ENCODE results near the gene CCZ1. TPM values are rescaled to one million over a fixed set of nuclear protein-coding genes. Genes with fewer than 3 reads are reported as not detected.
"Not testable (repeated sequence)": the region's sequence is repeated elsewhere in the genome, so short reads cannot be mapped to it uniquely, and the experiment has no call there.

The CCZ1 gene
- polyA plus RNA-seq, 3 donors: 43.8 to 74.6 (median 72.8) TPM

- H3K9me3 Mint-ChIP-seq: peaks cover 0 to 3% (median under 1%) of the 10 kb centered on the region in 7 donors
- TF ChIP-seq CTCF (IDR thresholded peaks at IDR 0.05): no peak
- no CpG with 5 or more reads among the region's 7 CpGs for WGBS (ENCODE audit: insufficient coverage)
- Histone ChIP-seq H3K79me2 (ENCODE audit: insufficient read depth, low read length) (no peaks in the 10 kb centered on the region), H3K4me3 (replicated peaks in 1 of 3; ENCODE audit: low read depth in 2 of 3, low read length in 3 of 3) (no peak overlapping the region), H3K27me3 (ENCODE audit: control insufficient read depth in 2 of 2, insufficient read depth in 2 of 2, low read length in 2 of 2) (no peaks in the 10 kb centered on the region), H3K9ac (ENCODE audit: insufficient read depth, low read length, poor library complexity, severe bottlenecking) (no peak overlapping the region), H3K4me1 (ENCODE audit: control insufficient read depth in 1 of 2, insufficient read depth in 2 of 2, low read length in 2 of 2) (no peaks in the 10 kb centered on the region), H3K36me3 (replicated peaks in 1 of 2; ENCODE audit: control insufficient read depth in 1 of 2, insufficient read depth in 2 of 2, low read length in 2 of 2) (no peaks in the 10 kb centered on the region), H4K20me1 (ENCODE audit: insufficient read depth, low read length) (no peaks in the 10 kb centered on the region), H3K9me3 (replicated peaks in 1 of 2; ENCODE audit: control insufficient read depth in 1 of 2, insufficient read depth in 1 of 2, low read length in 2 of 2) (no peaks in the 10 kb centered on the region), H2AFZ (ENCODE audit: insufficient read depth, low read depth, low read length, poor library complexity, severe bottlenecking) (no peak overlapping the region), H3K4me2 (replicated peaks; ENCODE audit: extremely low read depth, low read length, poor library complexity, severe bottlenecking) (no peak overlapping the region), H3K27ac (ENCODE audit: low read depth in 1 of 2, low read length in 2 of 2) (no peak overlapping the region)
- no peak overlapping the region for H3K4me3 Mint-ChIP-seq
- H3K27me3 Mint-ChIP-seq (ENCODE audit: low read depth in 3 of 3): peaks cover 0 to 3% (median 0%) of the 10 kb centered on the region in 3 donors
- no peak overlapping the region for H3K27ac Mint-ChIP-seq
- H3K36me3 Mint-ChIP-seq: no peaks in the 10 kb centered on the region
- DNase-seq: no peak
- no peaks in the 10 kb centered on the region for H3K4me1 Mint-ChIP-seq
- intact Hi-C loops (cut with micrococcal nuclease): no loop called here
These were observed 26.2 kb upstream of the CCZ1 start for GRCh38 chr7:5872326-5872725.

GRCh38 chr7:5879591-5879990 lies 18.9 kb upstream of the CCZ1 start:
- H3K27ac ChIP-seq (ENCODE audit: low read depth in 1 of 2, low read length in 2 of 2); H4K20me1 ChIP-seq (ENCODE audit: insufficient read depth, low read length); H3K4me1 Mint-ChIP-seq; H3K4me1 ChIP-seq (ENCODE audit: control insufficient read depth in 1 of 2, insufficient read depth in 2 of 2, low read length in 2 of 2); H3K9me3 ChIP-seq (replicated peaks in 1 of 2; ENCODE audit: control insufficient read depth in 1 of 2, insufficient read depth in 1 of 2, low read length in 2 of 2); H3K79me2 ChIP-seq (ENCODE audit: insufficient read depth, low read length); H3K27me3 Mint-ChIP-seq (ENCODE audit: low read depth in 3 of 3); H3K9ac ChIP-seq (ENCODE audit: insufficient read depth, low read length, poor library complexity, severe bottlenecking); H3K27me3 ChIP-seq (ENCODE audit: control insufficient read depth in 2 of 2, insufficient read depth in 2 of 2, low read length in 2 of 2); intact Hi-C loops (cut with micrococcal nuclease); DNase-seq; H3K36me3 Mint-ChIP-seq; H3K27ac Mint-ChIP-seq; H3K36me3 ChIP-seq (replicated peaks in 1 of 2; ENCODE audit: control insufficient read depth in 1 of 2, insufficient read depth in 2 of 2, low read length in 2 of 2); H3K4me3 ChIP-seq (replicated peaks in 1 of 3; ENCODE audit: low read depth in 2 of 3, low read length in 3 of 3); H2AFZ ChIP-seq (ENCODE audit: insufficient read depth, low read depth, low read length, poor library complexity, severe bottlenecking); H3K4me3 Mint-ChIP-seq; H3K9me3 Mint-ChIP-seq; H3K4me2 ChIP-seq (replicated peaks; ENCODE audit: extremely low read depth, low read length, poor library complexity, severe bottlenecking): not testable (repeated sequence)
- WGBS (ENCODE audit: insufficient coverage): no CpG with 5 or more reads among the region's 3 CpGs

GRCh38 chr7:5880106-5880505 lies 18.4 kb upstream of the CCZ1 start:
- H3K36me3 ChIP-seq (replicated peaks in 1 of 2; ENCODE audit: control insufficient read depth in 1 of 2, insufficient read depth in 2 of 2, low read length in 2 of 2); H3K79me2 ChIP-seq (ENCODE audit: insufficient read depth, low read length); H4K20me1 ChIP-seq (ENCODE audit: insufficient read depth, low read length); H3K4me3 Mint-ChIP-seq; H3K27me3 ChIP-seq (ENCODE audit: control insufficient read depth in 2 of 2, insufficient read depth in 2 of 2, low read length in 2 of 2); H3K4me1 ChIP-seq (ENCODE audit: control insufficient read depth in 1 of 2, insufficient read depth in 2 of 2, low read length in 2 of 2); H3K4me1 Mint-ChIP-seq; H3K9ac ChIP-seq (ENCODE audit: insufficient read depth, low read length, poor library complexity, severe bottlenecking); H3K9me3 ChIP-seq (replicated peaks in 1 of 2; ENCODE audit: control insufficient read depth in 1 of 2, insufficient read depth in 1 of 2, low read length in 2 of 2); H3K4me3 ChIP-seq (replicated peaks in 1 of 3; ENCODE audit: low read depth in 2 of 3, low read length in 3 of 3); H3K9me3 Mint-ChIP-seq; H3K27ac Mint-ChIP-seq; H3K36me3 Mint-ChIP-seq; intact Hi-C loops (cut with micrococcal nuclease); H3K27ac ChIP-seq (ENCODE audit: low read depth in 1 of 2, low read length in 2 of 2); H2AFZ ChIP-seq (ENCODE audit: insufficient read depth, low read depth, low read length, poor library complexity, severe bottlenecking); DNase-seq; H3K4me2 ChIP-seq (replicated peaks; ENCODE audit: extremely low read depth, low read length, poor library complexity, severe bottlenecking); H3K27me3 Mint-ChIP-seq (ENCODE audit: low read depth in 3 of 3): not testable (repeated sequence)
- 90% methylated on average over 2 of the region's 6 CpGs for WGBS (ENCODE audit: insufficient coverage)

- DNase-seq; H3K4me1 Mint-ChIP-seq; H3K27ac ChIP-seq (ENCODE audit: low read depth in 1 of 2, low read length in 2 of 2); H3K27me3 ChIP-seq (ENCODE audit: control insufficient read depth in 2 of 2, insufficient read depth in 2 of 2, low read length in 2 of 2); H4K20me1 ChIP-seq (ENCODE audit: insufficient read depth, low read length); H3K9me3 Mint-ChIP-seq; H3K27ac Mint-ChIP-seq; H3K4me1 ChIP-seq (ENCODE audit: control insufficient read depth in 1 of 2, insufficient read depth in 2 of 2, low read length in 2 of 2); H3K36me3 ChIP-seq (replicated peaks in 1 of 2; ENCODE audit: control insufficient read depth in 1 of 2, insufficient read depth in 2 of 2, low read length in 2 of 2); H3K4me2 ChIP-seq (replicated peaks; ENCODE audit: extremely low read depth, low read length, poor library complexity, severe bottlenecking); intact Hi-C loops (cut with micrococcal nuclease); H3K4me3 ChIP-seq (replicated peaks in 1 of 3; ENCODE audit: low read depth in 2 of 3, low read length in 3 of 3); H3K9ac ChIP-seq (ENCODE audit: insufficient read depth, low read length, poor library complexity, severe bottlenecking); H2AFZ ChIP-seq (ENCODE audit: insufficient read depth, low read depth, low read length, poor library complexity, severe bottlenecking); H3K4me3 Mint-ChIP-seq; H3K27me3 Mint-ChIP-seq (ENCODE audit: low read depth in 3 of 3); H3K9me3 ChIP-seq (replicated peaks in 1 of 2; ENCODE audit: control insufficient read depth in 1 of 2, insufficient read depth in 1 of 2, low read length in 2 of 2); H3K36me3 Mint-ChIP-seq; H3K79me2 ChIP-seq (ENCODE audit: insufficient read depth, low read length): not testable (repeated sequence)
- 100% methylated on average over 1 of the region's 5 CpGs for WGBS (ENCODE audit: insufficient coverage)
These were observed 14.1 kb upstream of the CCZ1 start for GRCh38 chr7:5884431-5884830.
